Kidney (tissue), 14 donors: ENCODE data around the gene PXYLP1. TPM values are rescaled to one million over a fixed set of nuclear protein-coding genes. Genes with fewer than 3 reads are reported as not detected.

Source experiments
- DNase-seq, 5 donors: peaks; one replicate each; pipeline ENCODE4 v3.0.0-alpha.2; 2013 to 2020
- FAIRE-seq: peaks from 2 replicates; lab custom pipeline; 2012; peaks lifted over from hg19 to GRCh38; lab: Jason Lieb, UNC
- H3K27ac ChIP-seq, 2 donors: one replicate each; pipeline ENCODE4 v1.7.0; 2013; ENCODE audit warnings: low read depth in 2 of 2, low read length in 2 of 2, inconsistent platforms in 1 of 2
- H3K27me3 ChIP-seq: one replicate; pipeline ENCODE4 v1.7.1; 2013; ENCODE audit warnings: low read length, inconsistent platforms; ENCODE audit not compliant: control insufficient read depth, insufficient read depth
- H3K36me3 ChIP-seq, 3 donors: one replicate each; pipeline versions ENCODE4 v1.7.0 to v1.7.1; 2013; ENCODE audit warnings: low read length in 3 of 3, control low read depth in 1 of 3, inconsistent platforms in 1 of 3; ENCODE audit not compliant: insufficient read depth in 3 of 3, control insufficient read depth in 2 of 3
- H3K4me1 ChIP-seq, 3 donors: one replicate each; pipeline versions ENCODE4 v1.7.0 to v1.7.1; 2013; ENCODE audit warnings: low read length in 3 of 3, inconsistent platforms in 1 of 3, low read depth in 1 of 3; ENCODE audit not compliant: control insufficient read depth in 2 of 3, insufficient read depth in 2 of 3
- H3K4me3 ChIP-seq, 3 donors: one replicate each; pipeline versions ENCODE4 v1.7.0 to v1.8.1; 2013; ENCODE audit warnings: low read length in 3 of 3, control low read depth in 1 of 3, inconsistent platforms in 1 of 3
- H3K9ac ChIP-seq, 3 donors: one replicate each; pipeline versions ENCODE4 v1.7.0 to v1.7.1; 2013; ENCODE audit warnings: low read length in 3 of 3, control low read depth in 1 of 3, inconsistent platforms in 1 of 3
- H3K9me3 ChIP-seq, 3 donors: one replicate each; pipeline versions ENCODE4 v1.7.0 to v1.7.1; 2013; ENCODE audit warnings: low read length in 3 of 3, control low read depth in 1 of 3, inconsistent platforms in 1 of 3; ENCODE audit not compliant: control insufficient read depth in 2 of 3, insufficient read depth in 1 of 3
- CTCF ChIP-seq: IDR thresholded peaks from 3 replicates; pipeline ENCODE4 v1.5.1; 2012; ENCODE audit warnings: mild to moderate bottlenecking, moderate library complexity, borderline replicate concordance; ENCODE audit not compliant: insufficient read depth; ENCODE audit errors: extremely low read depth
- intact Hi-C: fragments of 100-400 bp; cut with DNase I; formaldehyde crosslinking; loops from one replicate; pipeline ENCODE4 v1.11.1; 2022
- polyA plus RNA-seq: library from polyadenylated mRNA; stranded (reverse); fragments of 350-450 nt; fragmentation: Illumina TruSeq; extraction: RNeasy Lipid Tissue Mini Kit (QIAGEN cat#74804); gene quantifications from one replicate; pipeline ENCODE4 v1.2.3, GENCODE V29; 2014; ENCODE audit warnings: low read depth, low replicate concordance; ENCODE audit not compliant: insufficient read depth
- total RNA-seq: library from RNA; stranded (reverse); fragmentation: NEBNext Ultra II Directional; extraction: Animal tissue kit (Norgen Biotek cat#: 25700); gene quantifications from one replicate; pipeline ENCODE4 v1.2.1, GENCODE V29; 2021
- donor health status: control.
- donor health status: control.
- donor health status: control.
- donor health status: control.
- donor health status: control.
- donor health status: DM: yes; HTN: yes; CAD: no.
- donor health status: Normal renal cell carcinoma (clear cell type).

Gene PXYLP1
- total and polyA plus RNA-seq, 2 donors from 2014 or later: 5.4 to 11.9 TPM

- H3K4me1 ChIP-seq: peaks cover 0 to 7% (median 0%) of the 10 kb centered on the region in 3 donors
- no peaks in the 10 kb centered on the region for H3K36me3 ChIP-seq
- DNase-seq (peak in 1 of 5 donors; percentile 3), FAIRE-seq (no peak)
- no peak for TF ChIP-seq CTCF
- H3K9me3 ChIP-seq: no peaks in the 10 kb centered on the region
- no peaks in the 10 kb centered on the region for H3K27me3 ChIP-seq
- no peak overlapping the region for H3K4me3 ChIP-seq
- H3K9ac ChIP-seq: no peak overlapping the region
- H3K27ac ChIP-seq: no peak overlapping the region
- intact Hi-C loops: no loop called here
Observed at GRCh38 chr3:141274411-141275031, 42.9 kb downstream of the PXYLP1 start.

- Histone ChIP-seq H3K4me3 (no peak overlapping the region), H3K36me3 (no peaks in the 10 kb centered on the region), H3K4me1 (peaks cover 0 to 7% (median 0%) of the 10 kb centered on the region in 3 donors), H3K9ac (no peak overlapping the region), H3K27me3 (no peaks in the 10 kb centered on the region), H3K9me3 (no peaks in the 10 kb centered on the region), H3K27ac (no peak overlapping the region)
- DNase-seq: no peak
- intact Hi-C loops: no loop called here
- no peak for TF ChIP-seq CTCF
- FAIRE-seq: no peak
Observed at GRCh38 chr3:141275032-141275422, 43.4 kb downstream of the PXYLP1 start.

- Histone ChIP-seq H3K27me3 (no peaks in the 10 kb centered on the region), H3K4me1 (peaks cover 0 to 7% (median 0%) of the 10 kb centered on the region in 3 donors), H3K36me3 (no peaks in the 10 kb centered on the region), H3K4me3 (no peak overlapping the region), H3K27ac (no peak overlapping the region), H3K9me3 (no peaks in the 10 kb centered on the region), H3K9ac (no peak overlapping the region)
- intact Hi-C loops: no loop called here
- TF ChIP-seq CTCF: no peak
- FAIRE-seq (no peak), DNase-seq (no peak)
Observed at GRCh38 chr3:141275511-141275910, 43.9 kb downstream of the PXYLP1 start.

GRCh38 chr3:141275973-141276372, 44.3 kb downstream of the PXYLP1 start:
- no peak for TF ChIP-seq CTCF
- Histone ChIP-seq H3K9me3 (no peaks in the 10 kb centered on the region), H3K27ac (no peak overlapping the region), H3K9ac (no peak overlapping the region), H3K4me3 (no peak overlapping the region), H3K36me3 (no peaks in the 10 kb centered on the region), H3K4me1 (peaks cover 0 to 6% (median 0%) of the 10 kb centered on the region in 3 donors), H3K27me3 (no peaks in the 10 kb centered on the region)
- FAIRE-seq (no peak), DNase-seq (peak in 1 of 5 donors; percentile 4)
- intact Hi-C loops: no loop called here
